Endothelial cell of umbilical vein (primary cell): ENCODE results near the gene RNF19B. TPM values are rescaled to one million over a fixed set of nuclear protein-coding genes. Genes with fewer than 3 reads are reported as not detected.

ENCODE experiments used
- BruUV-seq: library from RNA; stranded (reverse); fragments of 400-500 nt; replicated peaks from 2 replicates; lab custom pipeline; 2021; lab: Mats Ljungman, UMichigan
- CTCF ChIA-PET: fragments of 300-600, 350-600 bp; sonication (Branson Sonifier 250); formaldehyde crosslinking; loops from one replicate; lab custom pipeline; 2021; ENCODE audit warnings: antibody characterized with exemption, inconsistent platforms; lab: Charles Lee
- POLR2A ChIA-PET: fragments of 300-600, 350-600 bp; sonication (Branson Sonifier 250); formaldehyde crosslinking; loops from one replicate; lab custom pipeline; 2021; ENCODE audit warnings: antibody characterized with exemption, inconsistent platforms; lab: Charles Lee
- DNase-seq: peaks from one replicate; pipeline ENCODE4 v3.0.0-alpha.2; 2011; ENCODE audit warnings: low read depth, low spot score
- FAIRE-seq: peaks from 2 replicates; lab custom pipeline; 2011; peaks lifted over from hg19 to GRCh38; lab: Jason Lieb, UNC
- H2AFZ ChIP-seq: 2 replicates; pipeline ENCODE4 v1.6.0; 2012; ENCODE audit warnings: low read depth, low read length, control low read depth, inconsistent platforms
- H3K27ac ChIP-seq: 2 replicates; pipeline ENCODE4 v1.5.1; 2011; ENCODE audit warnings: low read depth, mild to moderate bottlenecking, control low read depth, low read length, moderate library complexity; ENCODE audit not compliant: insufficient read depth
- H3K27me3 ChIP-seq, 2 experiments: 2 replicates each; pipeline versions ENCODE4 v1.6.0 to v1.6.1; 2011; ENCODE audit warnings: low read length in 2 of 2, mixed read lengths in 1 of 2; ENCODE audit not compliant: control insufficient read depth in 2 of 2, insufficient read depth in 2 of 2
- H3K36me3 ChIP-seq, 2 experiments: 2 replicates in 1 of 2; 3 replicates in 1 of 2; pipeline ENCODE4 v1.5.1; 2011; ENCODE audit warnings: low read length in 2 of 2, mild to moderate bottlenecking in 1 of 2, moderate library complexity in 1 of 2; ENCODE audit not compliant: control insufficient read depth in 2 of 2, insufficient read depth in 2 of 2; ENCODE audit errors: extremely low read depth in 1 of 2
- H3K4me1 ChIP-seq: 3 replicates; pipeline ENCODE4 v1.5.1; 2011; ENCODE audit warnings: mild to moderate bottlenecking, low read length; ENCODE audit not compliant: control insufficient read depth, insufficient read depth; ENCODE audit errors: extremely low read depth
- H3K4me2 ChIP-seq: 2 replicates; pipeline ENCODE4 v1.6.1; 2011; ENCODE audit warnings: low read length, control low read depth, mixed read lengths; ENCODE audit not compliant: insufficient read depth
- H3K4me3 ChIP-seq, 3 experiments: fragments of 200-600 bp in 1 of 3; sonication (generic), shearing (Covaris generic) in 1 of 3; replicated peaks in 1 of 3; 2 replicates each; pipeline ENCODE4 v1.5.1; 2011 to 2016; ENCODE audit warnings: control low read depth in 3 of 3, low read length in 3 of 3, mild to moderate bottlenecking in 2 of 3, inconsistent platforms in 1 of 3, low read depth in 1 of 3, moderate library complexity in 1 of 3; ENCODE audit not compliant: insufficient read depth in 1 of 3
- H3K79me2 ChIP-seq: 2 replicates; pipeline ENCODE4 v1.6.0; 2012; ENCODE audit warnings: low read length, inconsistent platforms; ENCODE audit not compliant: control insufficient read depth, insufficient read depth
- H3K9ac ChIP-seq: replicated peaks from 2 replicates; pipeline ENCODE3; 2011; ENCODE audit warnings: low read length, control low read depth; ENCODE audit not compliant: insufficient read depth; ENCODE audit errors: extremely low read depth
- H3K9me1 ChIP-seq: replicated peaks from 3 replicates; pipeline ENCODE4 v1.6.0; 2011; ENCODE audit warnings: mild to moderate bottlenecking, low read length; ENCODE audit not compliant: control insufficient read depth, insufficient read depth; ENCODE audit errors: extremely low read depth
- H3K9me3 ChIP-seq: replicated peaks from 2 replicates; pipeline ENCODE4 v1.5.1; 2012; ENCODE audit warnings: low read length, inconsistent platforms; ENCODE audit not compliant: control insufficient read depth, insufficient read depth
- H4K20me1 ChIP-seq: replicated peaks from 2 replicates; pipeline ENCODE3; 2011; ENCODE audit warnings: mild to moderate bottlenecking, low read length; ENCODE audit not compliant: control insufficient read depth, insufficient read depth; ENCODE audit errors: extremely low read depth
- EZH2 ChIP-seq: IDR thresholded peaks from 2 replicates; pipeline ENCODE4 v1.6.1; 2012; ENCODE audit warnings: borderline replicate concordance, low read depth, mild to moderate bottlenecking, moderate library complexity, low read length, inconsistent platforms; ENCODE audit not compliant: severe bottlenecking
- FOS ChIP-seq: IDR thresholded peaks from 2 replicates; pipeline ENCODE4 v1.6.1; 2011; ENCODE audit warnings: mild to moderate bottlenecking, low read length, moderate library complexity, borderline replicate concordance; ENCODE audit not compliant: insufficient read depth
- GATA2 ChIP-seq: IDR thresholded peaks from 2 replicates; pipeline ENCODE4 v1.7.0; 2011; ENCODE audit warnings: low read depth, mild to moderate bottlenecking, moderate library complexity, mixed read lengths, low read length; ENCODE audit not compliant: insufficient read length, insufficient read depth
- JUN ChIP-seq: IDR thresholded peaks from 2 replicates; pipeline ENCODE4 v1.6.1; 2011; ENCODE audit warnings: borderline replicate concordance, low read depth; ENCODE audit not compliant: insufficient read length, insufficient read depth
- POLR2A ChIP-seq: IDR thresholded peaks from 2 replicates; pipeline ENCODE4 v1.6.1; 2012; ENCODE audit warnings: low read depth, mild to moderate bottlenecking, control low read depth, low read length
- POLR2AphosphoS5 ChIP-seq: IDR thresholded peaks from 2 replicates; pipeline ENCODE4 v1.6.1; 2012; ENCODE audit warnings: low read depth, mild to moderate bottlenecking, control low read depth, low read length, moderate library complexity; ENCODE audit not compliant: insufficient read depth
- dilution Hi-C: fragments of 300-500 bp; cut with MboI; formaldehyde crosslinking; loops from one replicate; pipeline ENCODE4 v1.15.0; 2019; ENCODE audit warnings: low sequenced_read_pairs; ENCODE audit not compliant: extremely low pct_ligation_motif_present
- intact Hi-C: fragments of 100-400 bp; cut with micrococcal nuclease; formaldehyde crosslinking; loops from one replicate; pipeline ENCODE4 v1.10.0; 2022
- polyA plus RNA-seq, 4 experiments: library from polyadenylated mRNA; depleted of rRNA in 3 of 4; stranded (reverse) in 3 of 4; unstranded in 1 of 4; fragments of >200 nt; gene quantifications; 2 replicates each; pipeline versions ENCODE4 v1.2.1 to v1.2.3, GENCODE V29; 2011 to 2012; ENCODE audit warnings: missing spikeins in 1 of 4
- total RNA-seq: library from RNA; stranded (reverse); gene quantifications from 2 replicates; pipeline ENCODE4 v1.2.3, GENCODE V29; 2021
- TF ChIP-seq, protein P1 (sequence below): IDR thresholded peaks from 2 replicates; pipeline ENCODE4 v1.6.1; 2011; ENCODE audit not compliant: insufficient read depth, insufficient read length
- TF ChIP-seq, protein P2 (sequence below), 2 donors: IDR thresholded peaks; 1 replicate in 1 of 2; 2 replicates in 1 of 2; pipeline ENCODE4 v1.5.1; 2011; ENCODE audit warnings: low read length in 2 of 2, mild to moderate bottlenecking in 2 of 2, moderate library complexity in 2 of 2, control low read depth in 1 of 2, inconsistent platforms in 1 of 2, low read depth in 1 of 2; ENCODE audit not compliant: insufficient read depth in 1 of 2; ENCODE audit errors: extremely low read depth in 1 of 2

RNF19B gene
- total and polyA plus RNA-seq, 2 donors (not counting 3 experiments of a cell fraction or from before 2014, with no cell fraction given) = 19.2 to 25.6 TPM

DNA sequence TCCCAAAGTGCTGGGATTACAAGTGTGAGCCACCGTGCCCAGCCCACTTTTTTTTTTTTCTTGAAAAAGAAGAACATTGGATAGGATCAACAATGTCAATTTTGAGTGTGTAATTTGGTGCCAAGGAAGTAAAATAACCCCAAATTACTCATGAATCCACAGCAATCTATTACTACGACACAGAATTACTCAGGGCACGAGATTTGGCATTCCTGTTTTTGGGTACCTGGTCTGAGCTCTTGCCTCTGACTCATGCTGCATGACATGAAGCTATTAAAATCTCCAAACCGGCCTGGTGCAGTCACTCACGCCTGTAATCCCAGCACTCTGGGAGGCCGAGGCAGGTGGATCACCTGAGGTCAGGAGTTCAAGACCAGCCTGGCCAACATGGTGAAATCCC lies 10.4 kb downstream of the RNF19B start:
- POLR2A ChIA-PET = interaction anchor here (0.7 to 2.2 kb wide), 4 partner anchors 11 to 51 kb away, joined by 3 to 12 read pairs (median 6); partner anchors contain the start of gene RNF19B
- H3K79me2 ChIP-seq = peaks cover 89% of the 10 kb centered on the region
- BruUV-seq = no TSS peak
- no peaks in the 10 kb centered on the region for H4K20me1 ChIP-seq
- TF ChIP-seq EZH2 (no peak), FOS (no peak), JUN (no peak), GATA2 (no peak), POLR2A (no peak), POLR2AphosphoS5 (no peak)
- TF ChIP-seq, protein P1, sequence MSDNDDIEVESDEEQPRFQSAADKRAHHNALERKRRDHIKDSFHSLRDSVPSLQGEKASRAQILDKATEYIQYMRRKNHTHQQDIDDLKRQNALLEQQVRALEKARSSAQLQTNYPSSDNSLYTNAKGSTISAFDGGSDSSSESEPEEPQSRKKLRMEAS = no peak
- TF ChIP-seq, protein P2, sequence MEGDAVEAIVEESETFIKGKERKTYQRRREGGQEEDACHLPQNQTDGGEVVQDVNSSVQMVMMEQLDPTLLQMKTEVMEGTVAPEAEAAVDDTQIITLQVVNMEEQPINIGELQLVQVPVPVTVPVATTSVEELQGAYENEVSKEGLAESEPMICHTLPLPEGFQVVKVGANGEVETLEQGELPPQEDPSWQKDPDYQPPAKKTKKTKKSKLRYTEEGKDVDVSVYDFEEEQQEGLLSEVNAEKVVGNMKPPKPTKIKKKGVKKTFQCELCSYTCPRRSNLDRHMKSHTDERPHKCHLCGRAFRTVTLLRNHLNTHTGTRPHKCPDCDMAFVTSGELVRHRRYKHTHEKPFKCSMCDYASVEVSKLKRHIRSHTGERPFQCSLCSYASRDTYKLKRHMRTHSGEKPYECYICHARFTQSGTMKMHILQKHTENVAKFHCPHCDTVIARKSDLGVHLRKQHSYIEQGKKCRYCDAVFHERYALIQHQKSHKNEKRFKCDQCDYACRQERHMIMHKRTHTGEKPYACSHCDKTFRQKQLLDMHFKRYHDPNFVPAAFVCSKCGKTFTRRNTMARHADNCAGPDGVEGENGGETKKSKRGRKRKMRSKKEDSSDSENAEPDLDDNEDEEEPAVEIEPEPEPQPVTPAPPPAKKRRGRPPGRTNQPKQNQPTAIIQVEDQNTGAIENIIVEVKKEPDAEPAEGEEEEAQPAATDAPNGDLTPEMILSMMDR (IDR thresholded peaks at IDR 0.05; ENCODE audit: extremely low read depth in 1 of 2, insufficient read depth in 1 of 2, low read depth in 1 of 2, low read length in 2 of 2) = no peak
- H3K9me3 ChIP-seq = no peaks in the 10 kb centered on the region
- no peak for DNase-seq
- intact Hi-C loops = no loop called here
- peak overlapping the region; percentile 5 for H3K9ac ChIP-seq
- H2AFZ ChIP-seq = no peak overlapping the region
- H3K27ac ChIP-seq = peak overlapping the region; percentile 44
- no peaks in the 10 kb centered on the region for H3K9me1 ChIP-seq
- FAIRE-seq = peak; percentile 66
- no peaks in the 10 kb centered on the region for H3K27me3 ChIP-seq
- no peaks in the 10 kb centered on the region for H3K36me3 ChIP-seq
- CTCF ChIA-PET = interaction anchor here (0.9 to 7.1 kb wide), 10 partner anchors 8 to 61 kb away, joined by 3 to 50 read pairs (median 7); no protein-coding TSS in a partner anchor
- no peak overlapping the region for H3K4me2 ChIP-seq
- dilution Hi-C loops = no loop called here
- peaks cover 18% of the 10 kb centered on the region for H3K4me1 ChIP-seq
- H3K4me3 ChIP-seq = no peak overlapping the region
